Measurements from ENCODE around the gene FBXL22.

DNA sequence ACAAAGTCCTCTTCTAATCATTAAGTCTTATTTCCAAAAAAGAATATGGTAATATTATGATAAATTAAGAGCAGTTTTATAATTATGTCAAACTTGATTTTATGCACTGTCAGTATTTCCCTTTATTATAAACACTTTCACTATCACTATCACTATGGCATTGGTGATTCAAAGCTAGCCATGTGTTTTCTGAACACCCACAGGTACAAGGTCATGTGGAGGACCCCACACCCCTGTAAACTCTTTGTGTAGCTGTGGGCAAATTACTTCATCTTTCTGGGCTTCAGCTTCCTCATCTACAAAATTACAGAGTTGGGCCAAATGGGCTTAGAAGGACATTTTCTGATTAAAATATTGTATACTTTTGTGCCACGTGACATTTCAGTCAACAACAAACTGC, 41.7 kb downstream of the FBXL22 start:
- TF ChIP-seq, protein P1, sequence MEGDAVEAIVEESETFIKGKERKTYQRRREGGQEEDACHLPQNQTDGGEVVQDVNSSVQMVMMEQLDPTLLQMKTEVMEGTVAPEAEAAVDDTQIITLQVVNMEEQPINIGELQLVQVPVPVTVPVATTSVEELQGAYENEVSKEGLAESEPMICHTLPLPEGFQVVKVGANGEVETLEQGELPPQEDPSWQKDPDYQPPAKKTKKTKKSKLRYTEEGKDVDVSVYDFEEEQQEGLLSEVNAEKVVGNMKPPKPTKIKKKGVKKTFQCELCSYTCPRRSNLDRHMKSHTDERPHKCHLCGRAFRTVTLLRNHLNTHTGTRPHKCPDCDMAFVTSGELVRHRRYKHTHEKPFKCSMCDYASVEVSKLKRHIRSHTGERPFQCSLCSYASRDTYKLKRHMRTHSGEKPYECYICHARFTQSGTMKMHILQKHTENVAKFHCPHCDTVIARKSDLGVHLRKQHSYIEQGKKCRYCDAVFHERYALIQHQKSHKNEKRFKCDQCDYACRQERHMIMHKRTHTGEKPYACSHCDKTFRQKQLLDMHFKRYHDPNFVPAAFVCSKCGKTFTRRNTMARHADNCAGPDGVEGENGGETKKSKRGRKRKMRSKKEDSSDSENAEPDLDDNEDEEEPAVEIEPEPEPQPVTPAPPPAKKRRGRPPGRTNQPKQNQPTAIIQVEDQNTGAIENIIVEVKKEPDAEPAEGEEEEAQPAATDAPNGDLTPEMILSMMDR (IDR thresholded peaks at IDR 0.05; ENCODE audit: insufficient read depth, low read length), result no peak
- TF ChIP-seq REST (IDR thresholded peaks at IDR 0.05; ENCODE audit: insufficient replicate concordance, low read depth) (no peak), POLR2AphosphoS5 (IDR thresholded peaks at IDR 0.05; ENCODE audit: low read depth) (no peak), GABPA (IDR thresholded peaks at IDR 0.05; ENCODE audit: low read depth) (no peak), SPI1 (IDR thresholded peaks at IDR 0.05; ENCODE audit: borderline replicate concordance, low read depth) (no peak)
